SU-DHL-6 (cell line): ENCODE measurements around the gene HS3ST4.

ENCODE experiments used
- H2AFZ ChIP-seq: fragments of 200-600 bp; sonication (generic); 2 replicates; pipeline ENCODE4 v1.6.1; 2014; ENCODE audit warnings: low read depth, mild to moderate bottlenecking, moderate library complexity, mixed read lengths, antibody characterized with exemption, low read length; ENCODE audit not compliant: severe bottlenecking
- H3F3A ChIP-seq: fragments of 200-600 bp; shearing (Covaris generic); 2 replicates; pipeline ENCODE4 v1.6.0; 2016; ENCODE audit warnings: antibody characterized with exemption, mild to moderate bottlenecking; ENCODE audit not compliant: insufficient read depth
- H3K27ac ChIP-seq: fragments of 200-600 bp; sonication (generic); 2 replicates; pipeline ENCODE4 v1.5.1; 2016; ENCODE audit warnings: low read depth, mild to moderate bottlenecking, low read length, moderate library complexity, mixed read lengths
- H3K27me3 ChIP-seq: fragments of 200-600 bp; sonication (generic), shearing (Covaris generic); 2 replicates; pipeline ENCODE4 v1.6.0; 2014; ENCODE audit warnings: mild to moderate bottlenecking, low read length
- H3K36me3 ChIP-seq: fragments of 200-600 bp; sonication (generic); 2 replicates; pipeline ENCODE4 v1.6.1; 2014; ENCODE audit warnings: mild to moderate bottlenecking, low read length, mixed read lengths
- H3K4me2 ChIP-seq: fragments of 300-600, 200-600 bp; shearing (Covaris generic), sonication (generic); 2 replicates; pipeline ENCODE4 v1.6.0; 2014; ENCODE audit warnings: low read length, low read depth, mild to moderate bottlenecking; ENCODE audit not compliant: poor library complexity, severe bottlenecking
- H3K4me3 ChIP-seq: fragments of 200-600 bp; sonication (generic); 2 replicates; pipeline ENCODE4 v1.5.1; 2014; ENCODE audit warnings: antibody characterized with exemption, low read length, mild to moderate bottlenecking, mixed read lengths; ENCODE audit not compliant: insufficient read depth, poor library complexity, severe bottlenecking
- H3K79me2 ChIP-seq: fragments of 200-600 bp; sonication (generic); 2 replicates; pipeline ENCODE4 v1.6.1; 2014; ENCODE audit warnings: mild to moderate bottlenecking, low read length, moderate library complexity; ENCODE audit not compliant: insufficient read depth
- H3K9ac ChIP-seq: fragments of 200-600 bp; sonication (generic); 2 replicates; pipeline ENCODE4 v1.7.0; 2014; ENCODE audit warnings: mild to moderate bottlenecking, low read length
- H3K9me2 ChIP-seq: fragments of 200-600 bp; sonication (generic); replicated peaks from 2 replicates; pipeline ENCODE4 v1.6.1; 2014; ENCODE audit warnings: low read length; ENCODE audit not compliant: insufficient read depth
- H3K9me3 ChIP-seq: fragments of 200-600 bp; sonication (generic); 2 replicates; pipeline ENCODE4 v1.6.1; 2014; ENCODE audit warnings: low read length, mixed read lengths; ENCODE audit not compliant: insufficient read depth
- H4K20me1 ChIP-seq: fragments of 200-600 bp; sonication (generic); 2 replicates; pipeline ENCODE4 v1.6.1; 2014; ENCODE audit warnings: low read depth, mild to moderate bottlenecking, antibody characterized with exemption, low read length, moderate library complexity, mixed read lengths
- EZH2phosphoT487 ChIP-seq: fragments of 200-600 bp; sonication (generic), shearing (Covaris generic); conservative IDR thresholded peaks from 2 replicates; pipeline ENCODE4 v1.6.1; 2018; ENCODE audit warnings: mild to moderate bottlenecking, antibody characterized with exemption, low read length, moderate library complexity, mixed read lengths
- TF ChIP-seq, protein P1 (sequence below): fragments of 200-600 bp; sonication (generic); IDR thresholded peaks from one replicate; pipeline ENCODE4 v1.5.1; 2017; ENCODE audit warnings: antibody characterized with exemption, mild to moderate bottlenecking, low read length, moderate library complexity; ENCODE audit not compliant: insufficient read depth, poor library complexity, severe bottlenecking

HS3ST4 gene

GRCh38 chr16:25707982-25708583 lies 16.3 kb downstream of the HS3ST4 start:
- H3K36me3 ChIP-seq = no peaks in the 10 kb centered on the region
- TF ChIP-seq EZH2phosphoT487 = no peak
- TF ChIP-seq, protein P1, sequence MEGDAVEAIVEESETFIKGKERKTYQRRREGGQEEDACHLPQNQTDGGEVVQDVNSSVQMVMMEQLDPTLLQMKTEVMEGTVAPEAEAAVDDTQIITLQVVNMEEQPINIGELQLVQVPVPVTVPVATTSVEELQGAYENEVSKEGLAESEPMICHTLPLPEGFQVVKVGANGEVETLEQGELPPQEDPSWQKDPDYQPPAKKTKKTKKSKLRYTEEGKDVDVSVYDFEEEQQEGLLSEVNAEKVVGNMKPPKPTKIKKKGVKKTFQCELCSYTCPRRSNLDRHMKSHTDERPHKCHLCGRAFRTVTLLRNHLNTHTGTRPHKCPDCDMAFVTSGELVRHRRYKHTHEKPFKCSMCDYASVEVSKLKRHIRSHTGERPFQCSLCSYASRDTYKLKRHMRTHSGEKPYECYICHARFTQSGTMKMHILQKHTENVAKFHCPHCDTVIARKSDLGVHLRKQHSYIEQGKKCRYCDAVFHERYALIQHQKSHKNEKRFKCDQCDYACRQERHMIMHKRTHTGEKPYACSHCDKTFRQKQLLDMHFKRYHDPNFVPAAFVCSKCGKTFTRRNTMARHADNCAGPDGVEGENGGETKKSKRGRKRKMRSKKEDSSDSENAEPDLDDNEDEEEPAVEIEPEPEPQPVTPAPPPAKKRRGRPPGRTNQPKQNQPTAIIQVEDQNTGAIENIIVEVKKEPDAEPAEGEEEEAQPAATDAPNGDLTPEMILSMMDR = peak; percentile 64
- H3K9me2 ChIP-seq = no peaks in the 10 kb centered on the region
- no peaks in the 10 kb centered on the region; the same call in 1 of the 2 replicates for H3K27me3 ChIP-seq
- no peaks in the 10 kb centered on the region for H4K20me1 ChIP-seq
- no peak overlapping the region for H3K27ac ChIP-seq
- H3K9me3 ChIP-seq = no peaks in the 10 kb centered on the region
- H3K4me3 ChIP-seq = no peak overlapping the region
- no peaks in the 10 kb centered on the region for H3K79me2 ChIP-seq
- H2AFZ ChIP-seq = no peak overlapping the region
- H3K4me2 ChIP-seq = no peak overlapping the region
- H3K9ac ChIP-seq = no peak overlapping the region
- H3F3A ChIP-seq = no peaks in the 10 kb centered on the region

- Histone ChIP-seq H3K4me3 (no peak overlapping the region), H3K9me3 (no peaks in the 10 kb centered on the region), H3K4me2 (no peak overlapping the region), H4K20me1 (no peaks in the 10 kb centered on the region), H3K9ac (no peak overlapping the region), H2AFZ (no peak overlapping the region), H3K36me3 (no peaks in the 10 kb centered on the region), H3F3A (no peaks in the 10 kb centered on the region), H3K27me3 (no peaks in the 10 kb centered on the region; the same call in 1 of the 2 replicates), H3K27ac (no peak overlapping the region), H3K79me2 (no peaks in the 10 kb centered on the region), H3K9me2 (no peaks in the 10 kb centered on the region)
- TF ChIP-seq, protein P1 = no peak
- no peak for TF ChIP-seq EZH2phosphoT487
Measured at GRCh38 chr16:25709213-25709612, 17.5 kb downstream of the HS3ST4 start.

DNA sequence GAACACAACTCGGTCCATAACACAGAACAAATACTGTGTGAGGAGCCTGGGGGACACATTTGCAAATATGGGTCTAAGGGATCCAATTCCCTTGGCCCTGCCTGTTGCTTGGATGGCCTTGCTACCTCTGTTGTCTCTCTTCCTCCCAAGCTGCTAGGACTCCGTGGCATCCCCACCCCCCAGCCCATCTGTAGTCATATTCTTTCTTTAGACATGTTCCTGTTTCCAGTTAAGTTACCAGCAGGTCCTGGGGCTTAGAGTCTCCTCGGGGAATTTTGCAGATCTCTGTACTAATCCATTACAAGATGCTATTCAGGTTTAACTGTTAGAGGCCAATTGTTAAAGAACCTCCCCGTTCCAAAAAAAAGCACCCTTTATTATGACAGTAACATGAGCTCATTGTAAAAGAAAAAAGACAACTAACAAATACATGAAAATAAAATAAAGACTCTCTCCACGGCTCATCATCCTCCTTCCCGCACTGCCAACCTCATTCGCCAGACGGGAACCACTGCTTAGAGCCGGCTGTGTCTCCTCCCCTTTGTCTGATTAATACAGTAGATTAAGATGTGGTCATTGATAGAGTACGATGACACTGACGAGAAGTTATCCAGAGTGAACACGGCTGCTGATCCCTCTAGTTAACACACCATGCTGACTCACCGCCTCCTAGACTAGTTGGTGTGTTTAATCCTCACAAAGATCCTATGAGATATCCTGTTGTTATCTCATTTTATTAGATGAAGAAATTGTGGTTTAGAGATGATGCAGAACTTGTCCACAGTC lies 22.2 kb downstream of the HS3ST4 start:
- H3K27ac ChIP-seq = no peak overlapping the region
- no peak for TF ChIP-seq EZH2phosphoT487
- TF ChIP-seq, protein P1 = no peak
- H3K9me2 ChIP-seq = no peaks in the 10 kb centered on the region
- H4K20me1 ChIP-seq = no peaks in the 10 kb centered on the region
- no peaks in the 10 kb centered on the region for H3K9me3 ChIP-seq
- H3K27me3 ChIP-seq = no peaks in the 10 kb centered on the region
- H3F3A ChIP-seq = no peaks in the 10 kb centered on the region
- H3K79me2 ChIP-seq = no peaks in the 10 kb centered on the region
- no peak overlapping the region for H3K4me2 ChIP-seq
- H3K4me3 ChIP-seq = no peak overlapping the region
- H3K36me3 ChIP-seq = no peaks in the 10 kb centered on the region
- H2AFZ ChIP-seq = no peak overlapping the region
- H3K9ac ChIP-seq = no peak overlapping the region
